ENCODE measurements around the gene WDR7.

WDR7 gene

GRCh38 chr18:57084331-57085271, 433.4 kb downstream of the WDR7 start:
- Histone ChIP-seq H3K4me3 (ENCODE audit: low read length in 2 of 2) (peak overlapping the region; percentile 11 to 49), H3K27ac (ENCODE audit: low read depth in 2 of 2, low read length in 2 of 2) (no peak overlapping the region), H3K36me3 (ENCODE audit: control insufficient read depth in 2 of 2, insufficient read depth in 2 of 2, low read length in 2 of 2) (no peaks in the 10 kb centered on the region), H3K9me3 (ENCODE audit: control insufficient read depth in 2 of 2, low read length in 2 of 2) (peaks cover 0 to 2% of the 10 kb centered on the region in 2 donors), H3K27me3 (ENCODE audit: control insufficient read depth in 2 of 2, insufficient read depth in 2 of 2, low read length in 2 of 2) (no peaks in the 10 kb centered on the region), H3K4me1 (ENCODE audit: control insufficient read depth in 2 of 2, insufficient read depth in 2 of 2, low read length in 2 of 2) (no peaks in the 10 kb centered on the region), H3K9ac (ENCODE audit: low read depth in 1 of 2, low read length in 2 of 2) (no peak overlapping the region)

DNA sequence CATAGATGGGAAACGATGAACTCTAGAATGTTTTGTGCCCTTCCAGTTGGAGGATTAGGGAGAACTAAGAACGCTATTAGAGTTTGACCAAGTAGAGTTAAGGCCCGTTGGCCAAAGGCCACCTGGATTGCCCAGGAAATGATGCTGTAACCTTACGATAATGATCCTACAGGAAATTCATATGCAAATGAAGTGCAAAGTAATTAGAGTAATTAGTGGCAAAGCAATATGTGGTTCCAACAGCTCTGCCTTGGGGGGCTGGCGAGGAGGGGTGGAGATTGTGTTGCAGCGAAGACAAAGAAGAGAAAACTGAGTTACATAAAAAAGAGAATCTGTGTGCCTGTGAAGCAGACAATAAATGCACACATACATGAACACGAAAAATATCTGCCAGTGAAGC, 434.2 kb downstream of the WDR7 start:
- Histone ChIP-seq H3K27ac (ENCODE audit: low read depth in 2 of 2, low read length in 2 of 2) (no peak overlapping the region), H3K9ac (ENCODE audit: low read depth in 1 of 2, low read length in 2 of 2) (no peak overlapping the region), H3K9me3 (ENCODE audit: control insufficient read depth in 2 of 2, low read length in 2 of 2) (no peaks in the 10 kb centered on the region), H3K4me3 (ENCODE audit: low read length in 2 of 2) (no peak overlapping the region), H3K4me1 (ENCODE audit: control insufficient read depth in 2 of 2, insufficient read depth in 2 of 2, low read length in 2 of 2) (no peaks in the 10 kb centered on the region), H3K27me3 (ENCODE audit: control insufficient read depth in 2 of 2, insufficient read depth in 2 of 2, low read length in 2 of 2) (no peaks in the 10 kb centered on the region), H3K36me3 (ENCODE audit: control insufficient read depth in 2 of 2, insufficient read depth in 2 of 2, low read length in 2 of 2) (no peaks in the 10 kb centered on the region)

- H3K27me3 ChIP-seq (ENCODE audit: control insufficient read depth in 2 of 2, insufficient read depth in 2 of 2, low read length in 2 of 2) = no peaks in the 10 kb centered on the region
- H3K36me3 ChIP-seq (ENCODE audit: control insufficient read depth in 2 of 2, insufficient read depth in 2 of 2, low read length in 2 of 2) = no peaks in the 10 kb centered on the region
- no peaks in the 10 kb centered on the region for H3K9me3 ChIP-seq (ENCODE audit: control insufficient read depth in 2 of 2, low read length in 2 of 2)
- H3K4me1 ChIP-seq (ENCODE audit: control insufficient read depth in 2 of 2, insufficient read depth in 2 of 2, low read length in 2 of 2) = no peaks in the 10 kb centered on the region
- no peak overlapping the region for H3K4me3 ChIP-seq (ENCODE audit: low read length in 2 of 2)
- H3K9ac ChIP-seq (ENCODE audit: low read depth in 1 of 2, low read length in 2 of 2) = no peak overlapping the region
- H3K27ac ChIP-seq (ENCODE audit: low read depth in 2 of 2, low read length in 2 of 2) = no peak overlapping the region
Measured at GRCh38 chr18:57086163-57086562, 435.0 kb downstream of the WDR7 start.
